Measurements from ENCODE around the gene GUSB.

GRCh38 chr7:65924193-65924592 lies 57.8 kb downstream of the GUSB start:
- TF ChIP-seq, protein P1, sequence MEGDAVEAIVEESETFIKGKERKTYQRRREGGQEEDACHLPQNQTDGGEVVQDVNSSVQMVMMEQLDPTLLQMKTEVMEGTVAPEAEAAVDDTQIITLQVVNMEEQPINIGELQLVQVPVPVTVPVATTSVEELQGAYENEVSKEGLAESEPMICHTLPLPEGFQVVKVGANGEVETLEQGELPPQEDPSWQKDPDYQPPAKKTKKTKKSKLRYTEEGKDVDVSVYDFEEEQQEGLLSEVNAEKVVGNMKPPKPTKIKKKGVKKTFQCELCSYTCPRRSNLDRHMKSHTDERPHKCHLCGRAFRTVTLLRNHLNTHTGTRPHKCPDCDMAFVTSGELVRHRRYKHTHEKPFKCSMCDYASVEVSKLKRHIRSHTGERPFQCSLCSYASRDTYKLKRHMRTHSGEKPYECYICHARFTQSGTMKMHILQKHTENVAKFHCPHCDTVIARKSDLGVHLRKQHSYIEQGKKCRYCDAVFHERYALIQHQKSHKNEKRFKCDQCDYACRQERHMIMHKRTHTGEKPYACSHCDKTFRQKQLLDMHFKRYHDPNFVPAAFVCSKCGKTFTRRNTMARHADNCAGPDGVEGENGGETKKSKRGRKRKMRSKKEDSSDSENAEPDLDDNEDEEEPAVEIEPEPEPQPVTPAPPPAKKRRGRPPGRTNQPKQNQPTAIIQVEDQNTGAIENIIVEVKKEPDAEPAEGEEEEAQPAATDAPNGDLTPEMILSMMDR (IDR thresholded peaks at IDR 0.05): no peak
- TF ChIP-seq POLR2A (IDR thresholded peaks at IDR 0.05): no peak
